ENCODE measurements around the gene COL7A1. TPM values are rescaled to one million over a fixed set of nuclear protein-coding genes. Genes with fewer than 3 reads are reported as not detected.

Gene COL7A1
- polyA plus RNA-seq, 1 donor from 2014 or later: 45.3 TPM

GRCh38 chr3:48600711-48601621 lies 5.8 kb upstream of the COL7A1 start:
- H3K27me3 ChIP-seq (ENCODE audit: insufficient read depth, low read depth, low read length): no peaks in the 10 kb centered on the region
- no peaks in the 10 kb centered on the region for H3K9me3 ChIP-seq (ENCODE audit: low read length)
- H3K9ac ChIP-seq (ENCODE audit: low read length): no peak overlapping the region
- H3K27ac ChIP-seq (ENCODE audit: low read length): no peak overlapping the region
- H3K4me3 ChIP-seq (ENCODE audit: low read length): no peak overlapping the region
- no peaks in the 10 kb centered on the region for H3F3A ChIP-seq (ENCODE audit: insufficient read depth, low read length, poor library complexity, severe bottlenecking)
- H3K36me3 ChIP-seq (ENCODE audit: insufficient read depth, low read length): no peaks in the 10 kb centered on the region
- H3K79me2 ChIP-seq (replicated peaks; ENCODE audit: insufficient read depth, low read length): no peaks in the 10 kb centered on the region
- TF ChIP-seq EZH2 (IDR thresholded peaks at IDR 0.05; ENCODE audit: borderline replicate concordance, insufficient read depth, low read length, poor library complexity, severe bottlenecking) (no peak), RAD21 (conservative IDR thresholded peaks at IDR 0.05) (no peak), EP300 (conservative IDR thresholded peaks at IDR 0.05; ENCODE audit: poor library complexity, severe bottlenecking) (no peak), REST (IDR thresholded peaks at IDR 0.05; ENCODE audit: borderline replicate concordance) (no peak), CTCF (IDR thresholded peaks at IDR 0.05; ENCODE audit: poor library complexity, severe bottlenecking) (no peak)
- no peak overlapping the region for H3K4me2 ChIP-seq (ENCODE audit: low read length)
- H4K20me1 ChIP-seq (ENCODE audit: insufficient read depth): no peaks in the 10 kb centered on the region
- no peaks in the 10 kb centered on the region for H3K9me2 ChIP-seq (ENCODE audit: insufficient read depth, low read length)
- no peak overlapping the region for H2AFZ ChIP-seq (ENCODE audit: low read depth, low read length)

- Histone ChIP-seq H3K79me2 (replicated peaks; ENCODE audit: insufficient read depth, low read length) (no peaks in the 10 kb centered on the region), H3K4me2 (ENCODE audit: low read length) (no peak overlapping the region), H3K4me3 (ENCODE audit: low read length) (no peak overlapping the region), H3K27ac (ENCODE audit: low read length) (no peak overlapping the region), H2AFZ (ENCODE audit: low read depth, low read length) (no peak overlapping the region), H3K9me3 (ENCODE audit: low read length) (no peaks in the 10 kb centered on the region), H3K9me2 (ENCODE audit: insufficient read depth, low read length) (no peaks in the 10 kb centered on the region), H3K36me3 (ENCODE audit: insufficient read depth, low read length) (no peaks in the 10 kb centered on the region), H3K9ac (ENCODE audit: low read length) (no peak overlapping the region), H3K27me3 (ENCODE audit: insufficient read depth, low read depth, low read length) (no peaks in the 10 kb centered on the region), H3F3A (ENCODE audit: insufficient read depth, low read length, poor library complexity, severe bottlenecking) (no peaks in the 10 kb centered on the region), H4K20me1 (ENCODE audit: insufficient read depth) (no peaks in the 10 kb centered on the region)
- TF ChIP-seq REST (IDR thresholded peaks at IDR 0.05; ENCODE audit: borderline replicate concordance) (no peak), POLR2AphosphoS5 (IDR thresholded peaks at IDR 0.05) (no peak), MXI1 (conservative IDR thresholded peaks at IDR 0.05; ENCODE audit: poor library complexity, severe bottlenecking) (no peak), EZH2 (IDR thresholded peaks at IDR 0.05; ENCODE audit: borderline replicate concordance, insufficient read depth, low read length, poor library complexity, severe bottlenecking) (no peak), TAF1 (IDR thresholded peaks at IDR 0.05; ENCODE audit: low read depth) (no peak), SMC3 (conservative IDR thresholded peaks at IDR 0.05; ENCODE audit: poor library complexity) (no peak), RAD21 (conservative IDR thresholded peaks at IDR 0.05) (no peak), EP300 (conservative IDR thresholded peaks at IDR 0.05; ENCODE audit: poor library complexity, severe bottlenecking) (no peak), CTCF (IDR thresholded peaks at IDR 0.05; ENCODE audit: poor library complexity, severe bottlenecking) (no peak)
Observed at GRCh38 chr3:48599509-48600285, 4.6 kb upstream of the COL7A1 start.

All from neural cell (in vitro differentiated cells).